Testis (tissue), 3 donors: ENCODE results near the gene UBAP1. TPM values are rescaled to one million over a fixed set of nuclear protein-coding genes. Genes with fewer than 3 reads are reported as not detected.
A peak's percentile ranks its signal among the peaks of the same experiment; 100 is the strongest.

ENCODE experiments used
- DNase-seq: peaks from one replicate; pipeline ENCODE4 v3.0.0-alpha.2; 2019
- H3K27ac ChIP-seq, 2 donors: fragments of 200-600 bp; sonication (generic); one replicate each; pipeline ENCODE4 v1.5.1; 2019
- H3K27me3 ChIP-seq: fragments of 200-600 bp; sonication (generic); one replicate; pipeline ENCODE4 v1.5.1; 2019
- H3K36me3 ChIP-seq: fragments of 200-600 bp; sonication (generic); one replicate; pipeline ENCODE4 v1.5.1; 2017; ENCODE audit warnings: low read depth; ENCODE audit errors: missing control alignments
- H3K4me1 ChIP-seq: fragments of 200-600 bp; sonication (generic); one replicate; pipeline ENCODE4 v1.5.1; 2019
- H3K4me3 ChIP-seq, 2 donors: fragments of 200-600 bp; sonication (generic); one replicate each; pipeline ENCODE4 v1.5.1; 2017 to 2019
- H3K9me3 ChIP-seq: fragments of 200-600 bp; sonication (generic); one replicate; pipeline ENCODE4 v1.5.1; 2017
- POLR2A ChIP-seq: fragments of 450-650 bp; IDR thresholded peaks from one replicate; pipeline ENCODE4 v1.6.1; 2017; ENCODE audit warnings: antibody characterized with exemption, mild to moderate bottlenecking, moderate library complexity
- WGBS, 2 donors: methylation state at CpG; one replicate each; pipeline ENCODE4 v1.1.5; 2018; 5-methylcytosine and 5-hydroxymethylcytosine counted together
- intact Hi-C: fragments of 100-400 bp; cut with DNase I; formaldehyde crosslinking; loops from one replicate; pipeline ENCODE4 v1.15.1; 2023; ENCODE audit warnings: low total_unique reads
- polyA plus RNA-seq: library from polyadenylated mRNA; stranded (reverse); fragments of 350-450 nt; fragmentation: Illumina TruSeq; extraction: RNeasy Lipid Tissue Mini Kit (QIAGEN cat#74804); gene quantifications from one replicate; pipeline ENCODE4 v1.2.3, GENCODE V29; 2014; ENCODE audit warnings: low read depth, low replicate concordance; ENCODE audit not compliant: insufficient read depth
- total RNA-seq, 2 donors: library from RNA; depleted of rRNA; stranded (reverse); fragments of >200 nt; gene quantifications; one replicate each; pipeline ENCODE4 v1.2.3, GENCODE V29; 2016
- TF ChIP-seq, protein P1 (sequence below), 3 experiments: fragments of 450-650 bp in 2 of 3; fragments of 200-600 bp in 1 of 3; sonication (generic) in 1 of 3; IDR thresholded peaks; one replicate each; pipeline ENCODE4 v1.5.1; 2016 to 2019; ENCODE audit warnings: antibody characterized with exemption in 3 of 3, mild to moderate bottlenecking in 2 of 3, moderate library complexity in 1 of 3

The UBAP1 gene
- total and polyA plus RNA-seq, 3 donors from 2014 or later, result 65.1 to 127 (median 81.9) TPM

DNA sequence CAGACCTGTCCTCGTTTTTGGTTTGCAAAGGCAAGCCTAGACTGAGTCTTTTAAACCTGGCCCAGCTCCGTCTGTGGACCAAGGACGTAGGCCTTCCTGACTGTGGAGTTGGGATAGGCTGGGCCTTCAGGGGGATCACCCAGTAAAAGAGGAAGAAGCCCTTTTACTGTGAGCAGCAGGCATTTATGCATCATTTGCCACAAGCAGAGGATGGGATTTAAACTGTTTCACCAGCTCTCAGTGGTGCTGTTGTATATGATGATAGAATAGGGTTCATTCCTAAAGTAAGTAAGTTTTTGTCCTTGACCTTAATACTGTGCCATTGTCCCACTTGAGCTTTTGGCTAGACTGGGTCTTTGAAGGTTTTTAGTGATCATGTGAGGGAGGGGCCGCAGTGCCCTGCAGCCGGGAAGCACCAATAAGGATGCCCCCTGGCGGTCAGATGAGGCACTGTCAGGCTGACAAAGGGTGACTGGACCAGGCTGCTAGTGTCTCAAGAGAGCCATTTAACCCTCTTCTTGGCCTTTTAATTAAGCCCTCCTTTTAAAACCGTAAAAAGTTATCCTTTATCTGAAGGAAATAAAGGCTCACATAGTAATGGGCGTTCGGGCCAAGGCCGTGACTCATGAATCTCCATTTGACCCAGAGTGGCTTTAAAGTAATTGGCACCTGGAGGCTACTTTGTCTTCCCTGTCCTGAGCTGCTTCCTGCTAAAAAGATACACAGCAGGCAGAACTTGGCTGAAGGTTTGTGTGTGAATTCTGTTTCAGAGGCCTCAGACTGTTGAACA lies 74.0 kb downstream of the UBAP1 start:
- DNase-seq, result peak; percentile 82
- no peaks in the 10 kb centered on the region for H3K36me3 ChIP-seq
- no peaks in the 10 kb centered on the region for H3K27me3 ChIP-seq
- intact Hi-C loops, result loop anchor here (10.0 kb wide), 2 partner anchors 58 to 168 kb away; no protein-coding TSS in a partner anchor
- H3K4me1 ChIP-seq, result peaks cover 71% of the 10 kb centered on the region
- H3K4me3 ChIP-seq, result no peak overlapping the region
- 33 to 54% methylated on average over 8 to 10 of the region's 10 CpGs for WGBS, 2 donors
- H3K27ac ChIP-seq, result peak overlapping the region; percentile 73 to 95
- TF ChIP-seq, protein P1, sequence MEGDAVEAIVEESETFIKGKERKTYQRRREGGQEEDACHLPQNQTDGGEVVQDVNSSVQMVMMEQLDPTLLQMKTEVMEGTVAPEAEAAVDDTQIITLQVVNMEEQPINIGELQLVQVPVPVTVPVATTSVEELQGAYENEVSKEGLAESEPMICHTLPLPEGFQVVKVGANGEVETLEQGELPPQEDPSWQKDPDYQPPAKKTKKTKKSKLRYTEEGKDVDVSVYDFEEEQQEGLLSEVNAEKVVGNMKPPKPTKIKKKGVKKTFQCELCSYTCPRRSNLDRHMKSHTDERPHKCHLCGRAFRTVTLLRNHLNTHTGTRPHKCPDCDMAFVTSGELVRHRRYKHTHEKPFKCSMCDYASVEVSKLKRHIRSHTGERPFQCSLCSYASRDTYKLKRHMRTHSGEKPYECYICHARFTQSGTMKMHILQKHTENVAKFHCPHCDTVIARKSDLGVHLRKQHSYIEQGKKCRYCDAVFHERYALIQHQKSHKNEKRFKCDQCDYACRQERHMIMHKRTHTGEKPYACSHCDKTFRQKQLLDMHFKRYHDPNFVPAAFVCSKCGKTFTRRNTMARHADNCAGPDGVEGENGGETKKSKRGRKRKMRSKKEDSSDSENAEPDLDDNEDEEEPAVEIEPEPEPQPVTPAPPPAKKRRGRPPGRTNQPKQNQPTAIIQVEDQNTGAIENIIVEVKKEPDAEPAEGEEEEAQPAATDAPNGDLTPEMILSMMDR (IDR thresholded peaks at IDR 0.05), result peak; percentile 90 to 96 (median 92)
- TF ChIP-seq POLR2A, result no peak
- H3K9me3 ChIP-seq, result no peaks in the 10 kb centered on the region

DNA sequence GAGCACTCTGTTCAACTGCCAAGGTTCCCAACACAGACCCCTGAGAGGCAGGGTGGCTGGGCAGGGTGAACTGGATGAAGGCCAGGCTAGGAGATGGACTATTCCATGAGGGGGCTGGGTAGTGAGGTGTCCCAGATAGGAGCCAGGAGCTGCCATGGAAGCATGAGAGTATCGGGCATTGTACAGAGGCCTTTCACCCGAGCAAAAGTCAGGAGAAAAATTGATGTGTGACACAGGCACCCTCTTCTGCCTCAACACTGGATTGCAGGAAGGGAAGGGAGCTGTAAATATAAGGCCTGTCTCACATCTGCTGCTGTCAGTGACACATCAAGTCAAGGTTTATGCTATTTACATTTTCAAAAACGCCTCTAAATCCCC lies 74.6 kb downstream of the UBAP1 start:
- 34 to 61% methylated on average over 3 of the region's 3 CpGs for WGBS, 2 donors
- H3K27ac ChIP-seq, result peak overlapping the region; percentile 73 to 95
- H3K36me3 ChIP-seq, result no peaks in the 10 kb centered on the region
- TF ChIP-seq POLR2A, result no peak
- TF ChIP-seq, protein P1 (IDR thresholded peaks at IDR 0.05), result peak in 1 of 3 experiments; percentile 72
- intact Hi-C loops, result loop anchor here (10.0 kb wide), 2 partner anchors 59 to 169 kb away; no protein-coding TSS in a partner anchor
- H3K4me1 ChIP-seq, result peaks cover 71% of the 10 kb centered on the region
- H3K27me3 ChIP-seq, result no peaks in the 10 kb centered on the region
- no peaks in the 10 kb centered on the region for H3K9me3 ChIP-seq
- peak; percentile 55 for DNase-seq
- no peak overlapping the region for H3K4me3 ChIP-seq

DNA sequence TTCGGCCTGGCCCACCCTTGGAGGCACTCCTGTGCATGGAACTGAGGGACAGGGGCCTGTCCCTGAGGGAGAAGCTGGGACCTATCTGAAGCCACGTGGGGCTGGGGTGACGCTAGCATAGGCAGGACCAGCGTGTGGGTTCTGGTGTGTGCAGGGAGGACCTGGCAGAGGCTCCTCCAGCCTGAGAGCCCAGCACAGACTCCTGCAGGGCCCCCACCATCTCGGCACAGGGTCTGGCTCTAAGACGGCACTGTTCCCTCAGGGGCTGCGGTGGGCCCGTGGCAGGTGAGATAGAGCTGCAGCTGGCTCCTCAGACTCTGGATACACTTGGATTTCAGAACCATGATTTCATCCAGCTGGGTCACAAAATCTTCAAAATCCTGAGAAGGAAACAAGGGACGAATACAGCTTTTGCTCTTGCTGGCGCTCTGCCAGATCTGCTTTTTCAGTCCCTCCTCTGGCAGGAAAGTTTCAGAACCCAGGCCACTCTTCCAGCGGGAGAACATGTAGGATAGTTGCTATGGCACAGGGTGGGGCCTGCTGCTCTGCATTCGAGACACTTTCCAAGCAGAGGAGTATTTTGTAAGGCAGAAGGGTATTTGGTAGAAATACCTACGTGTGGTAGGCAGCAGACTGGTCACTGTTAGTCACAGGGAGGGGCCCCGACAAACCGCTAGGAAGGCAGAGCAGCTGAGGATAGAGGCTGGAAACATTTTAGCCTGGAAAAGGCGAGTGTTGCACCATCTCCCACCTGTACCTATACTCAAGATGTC lies 75.5 kb downstream of the UBAP1 start:
- DNase-seq, result peak; percentile 61
- intact Hi-C loops, result loop anchor here (10.0 kb wide), 2 partner anchors 60 to 170 kb away; no protein-coding TSS in a partner anchor
- Histone ChIP-seq H3K9me3 (no peaks in the 10 kb centered on the region), H3K36me3 (no peaks in the 10 kb centered on the region), H3K4me3 (no peak overlapping the region), H3K27me3 (no peaks in the 10 kb centered on the region), H3K27ac (peak overlapping the region; percentile 73 to 95), H3K4me1 (peaks cover 68% of the 10 kb centered on the region)
- TF ChIP-seq POLR2A, result no peak
- TF ChIP-seq, protein P1 (IDR thresholded peaks at IDR 0.05), result no peak
- 32 to 45% methylated on average over 9 to 16 of the region's 16 CpGs for WGBS, 2 donors

DNA sequence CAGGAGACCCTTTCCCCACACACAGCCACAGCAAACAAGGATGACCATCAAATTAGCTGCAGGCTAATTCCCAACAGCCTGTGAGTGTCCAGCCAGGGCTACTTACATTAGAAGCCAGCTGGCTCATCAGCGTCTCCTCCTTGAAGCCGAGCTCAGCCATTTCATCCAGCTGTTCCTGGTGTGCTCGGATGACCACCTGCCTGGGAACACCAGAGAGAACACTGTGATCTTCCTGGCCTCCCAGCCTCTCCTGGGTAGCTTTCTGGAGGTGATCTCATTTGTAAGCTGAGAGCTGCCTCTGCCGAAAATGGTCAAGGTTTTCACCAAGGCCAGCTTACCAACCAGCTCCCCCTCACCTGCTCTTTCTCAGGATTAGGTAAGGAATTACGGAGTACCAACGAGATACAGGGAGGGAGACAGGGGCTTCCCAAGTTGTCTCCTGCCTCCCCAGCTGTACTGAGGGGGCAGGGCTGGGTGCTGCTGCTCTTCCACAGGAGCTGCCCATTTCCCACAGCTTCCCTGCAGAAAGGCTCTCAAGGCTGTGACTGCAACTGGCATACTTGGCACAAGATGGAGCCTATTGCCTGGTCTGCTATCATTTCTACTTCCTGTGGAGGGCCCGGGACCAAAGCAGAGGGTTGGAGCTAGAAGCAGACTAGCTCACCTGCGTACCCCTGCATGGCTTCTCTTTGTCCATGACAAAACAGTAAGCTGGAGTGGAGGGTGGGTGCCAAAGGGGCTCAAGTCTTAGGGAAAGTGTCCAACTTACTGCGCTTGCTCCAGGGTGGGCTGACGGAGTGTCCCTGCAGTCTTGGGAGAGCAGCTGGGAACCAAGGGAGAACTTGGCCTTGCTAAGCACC lies 76.4 kb downstream of the UBAP1 start:
- no peaks in the 10 kb centered on the region for H3K36me3 ChIP-seq

More for the DNA sequence above, 76.4 kb downstream of the UBAP1 start:
- no peak overlapping the region for H3K4me3 ChIP-seq
- H3K9me3 ChIP-seq, result no peaks in the 10 kb centered on the region
- intact Hi-C loops, result loop anchor here (10.0 kb wide), 2 partner anchors 60 to 170 kb away; no protein-coding TSS in a partner anchor
- peak overlapping the region; percentile 73 to 95 for H3K27ac ChIP-seq
- H3K27me3 ChIP-seq, result no peaks in the 10 kb centered on the region
- peak; percentile 78 for DNase-seq
- peaks cover 67% of the 10 kb centered on the region for H3K4me1 ChIP-seq
- WGBS, 2 donors, result 46 to 77% methylated on average over 2 to 10 of the region's 10 CpGs
- TF ChIP-seq, protein P1 (IDR thresholded peaks at IDR 0.05), result no peak
- TF ChIP-seq POLR2A, result no peak
